Measurements from ENCODE around the gene ZNF664. TPM values are rescaled to one million over a fixed set of nuclear protein-coding genes. Genes with fewer than 3 reads are reported as not detected.

The ZNF664 gene
- total RNA-seq, 1 donor from 2014 or later: 310 TPM

- Mint-ChIP-seq H3K27me3 (ENCODE audit: unreplicated experiment) (peaks cover 12% of the 10 kb centered on the region), H3K9me3 (ENCODE audit: unreplicated experiment) (peaks cover 11% of the 10 kb centered on the region), H3K4me3 (ENCODE audit: unreplicated experiment) (no peak overlapping the region), H3K27ac (ENCODE audit: unreplicated experiment) (no peak overlapping the region), H3K36me3 (ENCODE audit: unreplicated experiment) (peaks cover 46% of the 10 kb centered on the region), H3K4me1 (ENCODE audit: low read depth, unreplicated experiment) (peaks cover 8% of the 10 kb centered on the region)
- DNase-seq: no peak
- no peak for TF ChIP-seq CTCF (IDR thresholded peaks at IDR 0.05; ENCODE audit: partially characterized antibody, unreplicated experiment)
Measured at GRCh38 chr12:123941000-123941399, 32.0 kb upstream of the ZNF664 start.

GRCh38 chr12:123941624-123942237 lies 31.3 kb upstream of the ZNF664 start:
- peaks cover 45% of the 10 kb centered on the region for H3K36me3 Mint-ChIP-seq (ENCODE audit: unreplicated experiment)
- H3K9me3 Mint-ChIP-seq (ENCODE audit: unreplicated experiment): peaks cover 6% of the 10 kb centered on the region
- H3K27me3 Mint-ChIP-seq (ENCODE audit: unreplicated experiment): peaks cover 9% of the 10 kb centered on the region
- DNase-seq: no peak
- H3K4me3 Mint-ChIP-seq (ENCODE audit: unreplicated experiment): no peak overlapping the region
- TF ChIP-seq CTCF (IDR thresholded peaks at IDR 0.05; ENCODE audit: partially characterized antibody, unreplicated experiment): no peak
- H3K27ac Mint-ChIP-seq (ENCODE audit: unreplicated experiment): no peak overlapping the region
- H3K4me1 Mint-ChIP-seq (ENCODE audit: low read depth, unreplicated experiment): peaks cover 8% of the 10 kb centered on the region

GRCh38 chr12:123942238-123942653 lies 30.8 kb upstream of the ZNF664 start:
- DNase-seq: no peak
- peaks cover 8% of the 10 kb centered on the region for H3K4me1 Mint-ChIP-seq (ENCODE audit: low read depth, unreplicated experiment)
- H3K9me3 Mint-ChIP-seq (ENCODE audit: unreplicated experiment): peaks cover 5% of the 10 kb centered on the region
- no peak for TF ChIP-seq CTCF (IDR thresholded peaks at IDR 0.05; ENCODE audit: partially characterized antibody, unreplicated experiment)
- H3K27ac Mint-ChIP-seq (ENCODE audit: unreplicated experiment): no peak overlapping the region
- H3K27me3 Mint-ChIP-seq (ENCODE audit: unreplicated experiment): peaks cover 9% of the 10 kb centered on the region
- peaks cover 43% of the 10 kb centered on the region for H3K36me3 Mint-ChIP-seq (ENCODE audit: unreplicated experiment)
- H3K4me3 Mint-ChIP-seq (ENCODE audit: unreplicated experiment): no peak overlapping the region

- no peak for TF ChIP-seq CTCF (IDR thresholded peaks at IDR 0.05; ENCODE audit: partially characterized antibody, unreplicated experiment)
- no peak for DNase-seq
- Mint-ChIP-seq H3K36me3 (ENCODE audit: unreplicated experiment) (peaks cover 39% of the 10 kb centered on the region), H3K9me3 (ENCODE audit: unreplicated experiment) (peaks cover 7% of the 10 kb centered on the region), H3K27ac (ENCODE audit: unreplicated experiment) (no peak overlapping the region), H3K4me1 (ENCODE audit: low read depth, unreplicated experiment) (peaks cover 16% of the 10 kb centered on the region), H3K4me3 (ENCODE audit: unreplicated experiment) (no peak overlapping the region), H3K27me3 (ENCODE audit: unreplicated experiment) (peaks cover 9% of the 10 kb centered on the region)
Measured at GRCh38 chr12:123942911-123943648, 29.9 kb upstream of the ZNF664 start.

- H3K27ac Mint-ChIP-seq (ENCODE audit: unreplicated experiment): no peak overlapping the region
- peaks cover 10% of the 10 kb centered on the region for H3K27me3 Mint-ChIP-seq (ENCODE audit: unreplicated experiment)
- H3K4me1 Mint-ChIP-seq (ENCODE audit: low read depth, unreplicated experiment): peaks cover 23% of the 10 kb centered on the region
- peaks cover 14% of the 10 kb centered on the region for H3K9me3 Mint-ChIP-seq (ENCODE audit: unreplicated experiment)
- no peak for TF ChIP-seq CTCF (IDR thresholded peaks at IDR 0.05; ENCODE audit: partially characterized antibody, unreplicated experiment)
- no peak for DNase-seq
- peaks cover 36% of the 10 kb centered on the region for H3K36me3 Mint-ChIP-seq (ENCODE audit: unreplicated experiment)
- no peak overlapping the region for H3K4me3 Mint-ChIP-seq (ENCODE audit: unreplicated experiment)
Measured at GRCh38 chr12:123943816-123944215, 29.2 kb upstream of the ZNF664 start.
